ENCODE data around the gene RARB. TPM values are rescaled to one million over a fixed set of nuclear protein-coding genes. Genes with fewer than 3 reads are reported as not detected.

The RARB gene
- total and polyA plus RNA-seq, 4 experiments from 2014 or later, result 0.07 TPM; not detected in 3

GRCh38 chr3:25497096-25497495 is 69.0 kb downstream of the RARB start:
- no peaks in the 10 kb centered on the region for H3K27me3 ChIP-seq (ENCODE audit: insufficient read depth, low read length)
- intact Hi-C loops (cut with micrococcal nuclease), result no loop called here
- POLR2A ChIA-PET (ENCODE audit: partially characterized antibody), result no interaction called here
- Mint-ChIP-seq H3K9me3 (peaks cover 4 to 44% (median 31%) of the 10 kb centered on the region in 8 donors), H3K36me3 (no peaks in the 10 kb centered on the region), H3K27me3 (peaks cover 2 to 4% of the 10 kb centered on the region in 2 donors), H3K27ac (no peak overlapping the region), H3K4me3 (no peak overlapping the region), H3K4me1 (no peaks in the 10 kb centered on the region)
- no peak for DNase-seq
- H3K27ac ChIP-seq (ENCODE audit: low read depth, low read length), result no peak overlapping the region
- H3K4me1 ChIP-seq (ENCODE audit: insufficient read depth, low read length), result no peaks in the 10 kb centered on the region
- H3K4me3 ChIP-seq (ENCODE audit: low read length in 2 of 2), result no peak overlapping the region
- CTCF ChIA-PET (ENCODE audit: partially characterized antibody), result no interaction called here
- H3K36me3 ChIP-seq (ENCODE audit: insufficient read depth, low read length), result no peaks in the 10 kb centered on the region
- H3K9me3 ChIP-seq (ENCODE audit: control insufficient read depth in 1 of 2, low read length in 2 of 2), result no peaks in the 10 kb centered on the region

- H3K4me3 Mint-ChIP-seq, result no peak overlapping the region
- no peak for DNase-seq
- Histone ChIP-seq H3K4me1 (ENCODE audit: insufficient read depth, low read length) (no peaks in the 10 kb centered on the region), H3K27ac (ENCODE audit: low read depth, low read length) (no peak overlapping the region), H3K36me3 (ENCODE audit: insufficient read depth, low read length) (no peaks in the 10 kb centered on the region), H3K9me3 (ENCODE audit: control insufficient read depth in 1 of 2, low read length in 2 of 2) (no peaks in the 10 kb centered on the region), H3K4me3 (ENCODE audit: low read length in 2 of 2) (no peak overlapping the region), H3K27me3 (ENCODE audit: insufficient read depth, low read length) (no peaks in the 10 kb centered on the region)
- H3K36me3 Mint-ChIP-seq, result no peaks in the 10 kb centered on the region
- CTCF ChIA-PET (ENCODE audit: partially characterized antibody), result interaction anchor here (1.2 kb wide), 1 partner anchor 20 kb away, joined by 3 read pairs; no protein-coding TSS in a partner anchor
- no peak overlapping the region for H3K27ac Mint-ChIP-seq
- no peaks in the 10 kb centered on the region for H3K4me1 Mint-ChIP-seq
- H3K27me3 Mint-ChIP-seq, result peaks cover 4 to 6% of the 10 kb centered on the region in 2 donors
- POLR2A ChIA-PET (ENCODE audit: partially characterized antibody), result no interaction called here
- intact Hi-C loops (cut with micrococcal nuclease), result no loop called here
- H3K9me3 Mint-ChIP-seq, result peaks cover 3 to 8% (median 6%) of the 10 kb centered on the region in 8 donors
Measured at GRCh38 chr3:25500706-25501210, 72.7 kb downstream of the RARB start.

GRCh38 chr3:25502233-25502632 is 74.2 kb downstream of the RARB start:
- Mint-ChIP-seq H3K4me1 (no peaks in the 10 kb centered on the region), H3K27me3 (peaks cover 4 to 6% of the 10 kb centered on the region in 2 donors)
- CTCF ChIA-PET (ENCODE audit: partially characterized antibody), result no interaction called here

GRCh38 chr3:25503898-25504301 is 75.8 kb downstream of the RARB start:
- Histone ChIP-seq H3K4me3 (ENCODE audit: low read length in 2 of 2) (no peak overlapping the region), H3K36me3 (ENCODE audit: insufficient read depth, low read length) (no peaks in the 10 kb centered on the region), H3K27me3 (ENCODE audit: insufficient read depth, low read length) (no peaks in the 10 kb centered on the region), H3K27ac (ENCODE audit: low read depth, low read length) (no peak overlapping the region), H3K9me3 (ENCODE audit: control insufficient read depth in 1 of 2, low read length in 2 of 2) (no peaks in the 10 kb centered on the region), H3K4me1 (ENCODE audit: insufficient read depth, low read length) (no peaks in the 10 kb centered on the region)
- Mint-ChIP-seq H3K36me3 (no peaks in the 10 kb centered on the region), H3K9me3 (peaks cover 0 to 2% (median 0%) of the 10 kb centered on the region in 8 donors), H3K27ac (no peak overlapping the region), H3K4me1 (no peaks in the 10 kb centered on the region), H3K27me3 (peaks cover 4 to 8% of the 10 kb centered on the region in 2 donors), H3K4me3 (no peak overlapping the region)
- DNase-seq, result no peak
- intact Hi-C loops (cut with micrococcal nuclease), result no loop called here
- CTCF ChIA-PET (ENCODE audit: partially characterized antibody), result no interaction called here
- POLR2A ChIA-PET (ENCODE audit: partially characterized antibody), result no interaction called here

More at GRCh38 chr3:25502233-25502632, 74.2 kb downstream of the RARB start:
- Histone ChIP-seq H3K27ac (ENCODE audit: low read depth, low read length) (no peak overlapping the region), H3K4me3 (ENCODE audit: low read length in 2 of 2) (no peak overlapping the region), H3K27me3 (ENCODE audit: insufficient read depth, low read length) (no peaks in the 10 kb centered on the region), H3K36me3 (ENCODE audit: insufficient read depth, low read length) (no peaks in the 10 kb centered on the region), H3K4me1 (ENCODE audit: insufficient read depth, low read length) (no peaks in the 10 kb centered on the region), H3K9me3 (ENCODE audit: control insufficient read depth in 1 of 2, low read length in 2 of 2) (no peaks in the 10 kb centered on the region)
- intact Hi-C loops (cut with micrococcal nuclease), result no loop called here
- DNase-seq, result no peak
- Mint-ChIP-seq H3K9me3 (peaks cover 0 to 6% (median 3%) of the 10 kb centered on the region in 8 donors), H3K4me3 (no peak overlapping the region), H3K27ac (no peak overlapping the region), H3K36me3 (no peaks in the 10 kb centered on the region)
- POLR2A ChIA-PET (ENCODE audit: partially characterized antibody), result no interaction called here

- H3K4me3 Mint-ChIP-seq, result no peak overlapping the region
- intact Hi-C loops (cut with micrococcal nuclease), result no loop called here
- DNase-seq, result no peak
- POLR2A ChIA-PET (ENCODE audit: partially characterized antibody), result no interaction called here
- Histone ChIP-seq H3K9me3 (ENCODE audit: control insufficient read depth in 1 of 2, low read length in 2 of 2) (no peaks in the 10 kb centered on the region), H3K27ac (ENCODE audit: low read depth, low read length) (no peak overlapping the region), H3K27me3 (ENCODE audit: insufficient read depth, low read length) (no peaks in the 10 kb centered on the region), H3K4me1 (ENCODE audit: insufficient read depth, low read length) (no peaks in the 10 kb centered on the region), H3K36me3 (ENCODE audit: insufficient read depth, low read length) (no peaks in the 10 kb centered on the region), H3K4me3 (ENCODE audit: low read length in 2 of 2) (no peak overlapping the region)
- H3K27ac Mint-ChIP-seq, result no peak overlapping the region
- H3K36me3 Mint-ChIP-seq, result no peaks in the 10 kb centered on the region
- no peaks in the 10 kb centered on the region for H3K4me1 Mint-ChIP-seq
- CTCF ChIA-PET (ENCODE audit: partially characterized antibody), result interaction anchor here (0.7 kb wide), 1 partner anchor 538 kb away, joined by 4 read pairs; no protein-coding TSS in a partner anchor
- peaks cover 6 to 7% of the 10 kb centered on the region in 2 donors for H3K27me3 Mint-ChIP-seq
- H3K9me3 Mint-ChIP-seq, result peaks cover 0 to 2% (median 0%) of the 10 kb centered on the region in 8 donors
Measured at GRCh38 chr3:25505581-25505980, 77.5 kb downstream of the RARB start.

GRCh38 chr3:25507811-25508210 is 79.7 kb downstream of the RARB start:
- no peak for DNase-seq
- Mint-ChIP-seq H3K27me3 (peaks cover 3 to 6% of the 10 kb centered on the region in 2 donors), H3K9me3 (peaks cover 0 to 3% (median 0%) of the 10 kb centered on the region in 8 donors), H3K4me1 (no peaks in the 10 kb centered on the region), H3K36me3 (no peaks in the 10 kb centered on the region), H3K4me3 (no peak overlapping the region), H3K27ac (no peak overlapping the region)
- H3K9me3 ChIP-seq (ENCODE audit: control insufficient read depth in 1 of 2, low read length in 2 of 2), result no peaks in the 10 kb centered on the region
- ChIA-PET POLR2A (ENCODE audit: partially characterized antibody) (no interaction called here), CTCF (ENCODE audit: partially characterized antibody) (no interaction called here)
- H3K27me3 ChIP-seq (ENCODE audit: insufficient read depth, low read length), result no peaks in the 10 kb centered on the region
- no peaks in the 10 kb centered on the region for H3K36me3 ChIP-seq (ENCODE audit: insufficient read depth, low read length)
- H3K4me3 ChIP-seq (ENCODE audit: low read length in 2 of 2), result no peak overlapping the region
- no peaks in the 10 kb centered on the region for H3K4me1 ChIP-seq (ENCODE audit: insufficient read depth, low read length)
- H3K27ac ChIP-seq (ENCODE audit: low read depth, low read length), result no peak overlapping the region
- intact Hi-C loops (cut with micrococcal nuclease), result no loop called here

- H3K27ac ChIP-seq (ENCODE audit: low read depth, low read length), result no peak overlapping the region
- no peaks in the 10 kb centered on the region for H3K36me3 ChIP-seq (ENCODE audit: insufficient read depth, low read length)
- peaks cover 3 to 7% of the 10 kb centered on the region in 2 donors for H3K27me3 Mint-ChIP-seq
- DNase-seq, result no peak
- no peak overlapping the region for H3K27ac Mint-ChIP-seq
- H3K4me1 ChIP-seq (ENCODE audit: insufficient read depth, low read length), result no peaks in the 10 kb centered on the region
- H3K9me3 Mint-ChIP-seq, result peaks cover 0 to 3% (median 0%) of the 10 kb centered on the region in 8 donors
- no peaks in the 10 kb centered on the region for H3K4me1 Mint-ChIP-seq
- intact Hi-C loops (cut with micrococcal nuclease), result no loop called here
- no peaks in the 10 kb centered on the region for H3K9me3 ChIP-seq (ENCODE audit: control insufficient read depth in 1 of 2, low read length in 2 of 2)
- no peak overlapping the region for H3K4me3 Mint-ChIP-seq
- H3K27me3 ChIP-seq (ENCODE audit: insufficient read depth, low read length), result no peaks in the 10 kb centered on the region
- H3K4me3 ChIP-seq (ENCODE audit: low read length in 2 of 2), result no peak overlapping the region
- ChIA-PET POLR2A (ENCODE audit: partially characterized antibody) (no interaction called here), CTCF (ENCODE audit: partially characterized antibody) (no interaction called here)
- H3K36me3 Mint-ChIP-seq, result no peaks in the 10 kb centered on the region
Measured at GRCh38 chr3:25508433-25508832, 80.4 kb downstream of the RARB start.

GRCh38 chr3:25508901-25509300 is 80.8 kb downstream of the RARB start:
- ChIA-PET POLR2A (ENCODE audit: partially characterized antibody) (no interaction called here), CTCF (ENCODE audit: partially characterized antibody) (no interaction called here)
- intact Hi-C loops (cut with micrococcal nuclease), result no loop called here

More at GRCh38 chr3:25508901-25509300, 80.8 kb downstream of the RARB start:
- Histone ChIP-seq H3K9me3 (ENCODE audit: control insufficient read depth in 1 of 2, low read length in 2 of 2) (no peaks in the 10 kb centered on the region), H3K27me3 (ENCODE audit: insufficient read depth, low read length) (no peaks in the 10 kb centered on the region), H3K36me3 (ENCODE audit: insufficient read depth, low read length) (no peaks in the 10 kb centered on the region), H3K4me1 (ENCODE audit: insufficient read depth, low read length) (no peaks in the 10 kb centered on the region), H3K4me3 (ENCODE audit: low read length in 2 of 2) (no peak overlapping the region), H3K27ac (ENCODE audit: low read depth, low read length) (no peak overlapping the region)
- Mint-ChIP-seq H3K4me1 (no peaks in the 10 kb centered on the region), H3K27me3 (peaks cover 3 to 9% of the 10 kb centered on the region in 2 donors), H3K27ac (no peak overlapping the region), H3K4me3 (no peak overlapping the region), H3K9me3 (peaks cover 0 to 3% (median 0%) of the 10 kb centered on the region in 8 donors), H3K36me3 (no peaks in the 10 kb centered on the region)
- DNase-seq, result no peak

Measured in CD4-positive, alpha-beta memory T cell (primary cell).